Progenitor cell of endocrine pancreas (in vitro differentiated cells): Measurements from ENCODE around the gene MYO3A. TPM values are rescaled to one million over a fixed set of nuclear protein-coding genes. Genes with fewer than 3 reads are reported as not detected.

ENCODE experiments used
- DNase-seq: peaks from one replicate; pipeline ENCODE4 v3.0.0; 2021; ENCODE audit warnings: low spot score; ENCODE audit not compliant: unreplicated experiment
- H3K27ac Mint-ChIP-seq: 2 replicates; pipeline ENCODE4 v1.8.0; 2021; ENCODE audit warnings: mild to moderate bottlenecking, moderate library complexity, mixed read lengths
- H3K27me3 Mint-ChIP-seq: 2 replicates; pipeline ENCODE4 v1.8.0; 2021; ENCODE audit warnings: mixed read lengths
- H3K36me3 Mint-ChIP-seq: 2 replicates; pipeline ENCODE4 v1.8.0; 2022; ENCODE audit warnings: mixed read lengths; ENCODE audit not compliant: insufficient read depth
- H3K4me1 Mint-ChIP-seq: 2 replicates; pipeline ENCODE4 v1.8.0; 2021; ENCODE audit warnings: low read depth, mixed read lengths
- H3K4me3 Mint-ChIP-seq: 2 replicates; pipeline ENCODE4 v1.8.0; 2021; ENCODE audit warnings: low read depth, mild to moderate bottlenecking, moderate library complexity, mixed read lengths
- H3K9me3 Mint-ChIP-seq: 2 replicates; pipeline ENCODE4 v1.8.0; 2021; ENCODE audit warnings: low read depth, mixed read lengths
- total RNA-seq: library from RNA; stranded (reverse); gene quantifications from 2 replicates; pipeline ENCODE4 v1.2.1, GENCODE V29; 2021
- TF ChIP-seq, protein P1 (sequence below): fragments of 200-600 bp; sonication (generic); IDR thresholded peaks from one replicate; pipeline ENCODE4 v1.5.0; 2021; ENCODE audit warnings: antibody characterized with exemption, mild to moderate bottlenecking; ENCODE audit not compliant: unreplicated experiment

MYO3A gene
- total RNA-seq, 1 donor from 2014 or later = 18.0 TPM

DNA sequence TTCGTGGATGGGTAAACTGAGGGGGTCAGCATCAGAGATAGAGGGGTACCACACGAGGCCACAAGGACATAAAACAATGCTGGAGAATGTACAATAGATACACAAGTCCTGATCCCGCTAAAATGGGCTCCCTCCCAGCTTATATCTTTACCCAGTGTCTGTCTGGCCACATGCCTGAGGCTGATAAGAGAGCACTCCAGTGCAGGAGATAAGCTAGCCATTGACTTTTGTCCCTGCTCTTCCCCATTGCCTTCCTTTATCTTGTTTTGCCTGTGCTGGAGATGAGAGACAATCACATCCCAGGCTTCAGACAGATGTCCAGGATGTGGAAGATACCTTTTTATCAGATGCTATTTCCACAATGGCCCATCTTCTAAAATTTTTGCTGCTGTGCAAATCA lies 288.5 kb downstream of the MYO3A start:
- no peak for DNase-seq
- peaks cover 8% of the 10 kb centered on the region for H3K4me1 Mint-ChIP-seq
- H3K27ac Mint-ChIP-seq = no peak overlapping the region
- no peak overlapping the region for H3K4me3 Mint-ChIP-seq
- H3K9me3 Mint-ChIP-seq = no peaks in the 10 kb centered on the region
- H3K36me3 Mint-ChIP-seq = no peaks in the 10 kb centered on the region
- H3K27me3 Mint-ChIP-seq = peaks cover 73% of the 10 kb centered on the region
- TF ChIP-seq, protein P1, sequence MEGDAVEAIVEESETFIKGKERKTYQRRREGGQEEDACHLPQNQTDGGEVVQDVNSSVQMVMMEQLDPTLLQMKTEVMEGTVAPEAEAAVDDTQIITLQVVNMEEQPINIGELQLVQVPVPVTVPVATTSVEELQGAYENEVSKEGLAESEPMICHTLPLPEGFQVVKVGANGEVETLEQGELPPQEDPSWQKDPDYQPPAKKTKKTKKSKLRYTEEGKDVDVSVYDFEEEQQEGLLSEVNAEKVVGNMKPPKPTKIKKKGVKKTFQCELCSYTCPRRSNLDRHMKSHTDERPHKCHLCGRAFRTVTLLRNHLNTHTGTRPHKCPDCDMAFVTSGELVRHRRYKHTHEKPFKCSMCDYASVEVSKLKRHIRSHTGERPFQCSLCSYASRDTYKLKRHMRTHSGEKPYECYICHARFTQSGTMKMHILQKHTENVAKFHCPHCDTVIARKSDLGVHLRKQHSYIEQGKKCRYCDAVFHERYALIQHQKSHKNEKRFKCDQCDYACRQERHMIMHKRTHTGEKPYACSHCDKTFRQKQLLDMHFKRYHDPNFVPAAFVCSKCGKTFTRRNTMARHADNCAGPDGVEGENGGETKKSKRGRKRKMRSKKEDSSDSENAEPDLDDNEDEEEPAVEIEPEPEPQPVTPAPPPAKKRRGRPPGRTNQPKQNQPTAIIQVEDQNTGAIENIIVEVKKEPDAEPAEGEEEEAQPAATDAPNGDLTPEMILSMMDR = no peak

DNA sequence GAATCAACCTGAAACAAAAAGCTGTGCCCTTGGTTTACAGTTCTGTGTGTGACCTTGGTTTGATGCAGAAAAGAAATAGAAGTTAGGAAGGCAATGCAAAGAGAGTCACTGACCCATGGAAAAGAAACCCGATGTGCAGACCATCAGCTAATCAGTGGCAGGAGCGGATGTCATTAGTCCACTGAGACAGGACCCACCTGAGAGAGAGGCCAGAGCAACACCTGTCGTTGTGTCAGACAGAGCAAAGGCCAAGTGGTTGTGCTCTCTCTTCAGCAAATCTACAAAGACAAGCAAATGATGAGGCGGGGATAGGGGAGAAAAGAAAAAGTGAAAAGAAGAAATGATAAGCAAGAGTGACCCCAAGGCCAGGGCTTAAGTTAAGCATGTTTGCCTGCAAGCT lies 291.3 kb downstream of the MYO3A start:
- no peak overlapping the region for H3K27ac Mint-ChIP-seq
- H3K36me3 Mint-ChIP-seq = no peaks in the 10 kb centered on the region
- H3K9me3 Mint-ChIP-seq = no peaks in the 10 kb centered on the region
- peaks cover 6% of the 10 kb centered on the region for H3K4me1 Mint-ChIP-seq
- no peak overlapping the region for H3K4me3 Mint-ChIP-seq
- H3K27me3 Mint-ChIP-seq = peaks cover 59% of the 10 kb centered on the region
- TF ChIP-seq, protein P1 = no peak
- DNase-seq = no peak

DNA sequence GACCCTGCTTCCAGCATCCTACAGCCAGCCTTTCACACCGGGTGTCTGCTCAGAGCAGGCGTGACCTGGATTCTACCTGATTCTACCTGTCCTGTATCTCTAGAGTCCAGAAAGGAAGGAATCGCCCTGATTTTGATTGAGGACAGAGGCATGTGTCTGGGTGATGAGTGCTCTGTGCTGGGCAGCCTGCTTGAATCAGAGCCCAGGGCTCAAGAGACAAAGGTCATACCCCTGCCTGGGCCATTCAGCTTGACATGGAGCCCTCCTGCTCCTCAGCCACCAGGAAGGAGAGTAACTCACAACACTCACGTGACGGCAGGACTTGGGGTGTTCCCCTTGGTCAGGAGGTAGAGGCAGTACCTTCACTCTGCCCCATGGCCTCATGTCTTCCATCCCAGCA lies 293.8 kb downstream of the MYO3A start:
- no peaks in the 10 kb centered on the region for H3K9me3 Mint-ChIP-seq

DNA sequence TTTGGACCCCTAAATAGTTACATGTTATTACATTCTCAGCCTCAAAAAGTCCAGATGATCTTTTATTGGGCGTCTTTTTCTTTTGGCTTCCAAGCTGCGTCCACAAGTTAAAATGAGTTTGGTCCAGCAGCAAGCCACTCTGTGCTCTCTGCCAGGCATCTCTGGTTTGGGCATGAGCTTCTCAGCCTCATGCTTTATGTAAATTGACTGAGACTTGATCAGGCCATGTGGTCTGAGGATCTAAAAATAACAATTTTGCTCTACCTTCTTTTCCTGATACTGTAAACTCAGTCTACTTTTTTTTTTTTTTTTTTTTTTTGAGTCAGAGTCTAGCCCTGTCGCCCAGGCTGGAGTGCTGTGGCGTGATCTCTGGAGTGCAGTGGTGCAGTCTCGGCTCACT lies 298.1 kb downstream of the MYO3A start:
- Mint-ChIP-seq H3K36me3 (no peaks in the 10 kb centered on the region), H3K4me1 (no peaks in the 10 kb centered on the region), H3K27ac (no peak overlapping the region), H3K27me3 (peaks cover 26% of the 10 kb centered on the region), H3K9me3 (no peaks in the 10 kb centered on the region), H3K4me3 (no peak overlapping the region)
- TF ChIP-seq, protein P1 = no peak
- DNase-seq = no peak

More for the DNA sequence above, 293.8 kb downstream of the MYO3A start:
- Mint-ChIP-seq H3K27ac (no peak overlapping the region), H3K4me1 (peaks cover 3% of the 10 kb centered on the region), H3K27me3 (peaks cover 41% of the 10 kb centered on the region), H3K4me3 (no peak overlapping the region), H3K36me3 (no peaks in the 10 kb centered on the region)
- TF ChIP-seq, protein P1 = no peak
- DNase-seq = no peak

DNA sequence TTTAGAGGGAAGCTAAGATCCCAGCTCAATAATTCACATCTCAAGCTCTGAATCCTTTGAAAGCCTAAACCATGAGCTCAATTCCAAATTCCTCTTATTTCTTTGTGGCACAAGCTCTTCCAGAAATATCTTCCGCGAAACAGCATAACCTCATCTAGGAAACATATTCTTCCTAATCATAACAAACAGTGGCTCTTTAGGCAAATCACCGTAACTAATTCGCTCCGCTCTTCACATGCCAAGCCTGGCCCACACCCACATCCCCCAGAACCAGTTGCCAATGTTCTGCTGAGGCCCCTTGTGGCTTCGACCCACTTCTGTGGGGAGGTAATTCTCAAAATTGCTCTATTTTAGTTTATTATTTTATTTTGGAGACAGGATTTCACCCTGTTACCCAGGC lies 301.7 kb downstream of the MYO3A start:
- H3K4me3 Mint-ChIP-seq = no peak overlapping the region
- no peaks in the 10 kb centered on the region for H3K36me3 Mint-ChIP-seq
- no peak overlapping the region for H3K27ac Mint-ChIP-seq
- H3K9me3 Mint-ChIP-seq = no peaks in the 10 kb centered on the region
- TF ChIP-seq, protein P1 = no peak
- DNase-seq = no peak
- H3K4me1 Mint-ChIP-seq = no peaks in the 10 kb centered on the region
- H3K27me3 Mint-ChIP-seq = peaks cover 25% of the 10 kb centered on the region
